CD14-positive monocyte (primary cell): ENCODE data around the gene DYNC1I1. TPM values are rescaled to one million over a fixed set of nuclear protein-coding genes. Genes with fewer than 3 reads are reported as not detected.

ENCODE experiments used
- DNase-seq, 3 donors: peaks; one replicate each; pipeline ENCODE4 v3.0.0-alpha.2; 2011 to 2022
- H2AFZ ChIP-seq: 2 replicates; pipeline ENCODE4 v1.6.0; 2012; ENCODE audit warnings: mild to moderate bottlenecking, low read depth, low read length, inconsistent platforms; ENCODE audit not compliant: insufficient read depth, poor library complexity, severe bottlenecking
- H3K27ac ChIP-seq, 2 donors: 1 replicate in 1 of 2; 2 replicates in 1 of 2; pipeline ENCODE4 v1.5.1; 2012 to 2013; ENCODE audit warnings: low read length in 2 of 2, control low read depth in 1 of 2, inconsistent platforms in 1 of 2, low read depth in 1 of 2, mild to moderate bottlenecking in 1 of 2
- H3K27me3 ChIP-seq, 2 donors: one replicate each; pipeline versions ENCODE4 v1.6.0 to v1.6.1; 2011 to 2013; ENCODE audit warnings: low read length in 2 of 2; ENCODE audit not compliant: control insufficient read depth in 2 of 2, insufficient read depth in 2 of 2
- H3K36me3 ChIP-seq, 2 donors: replicated peaks in 1 of 2; 1 replicate in 1 of 2; 2 replicates in 1 of 2; pipeline versions ENCODE4 v1.5.1 to v1.6.1; 2012 to 2013; ENCODE audit warnings: low read length in 2 of 2, control low read depth in 1 of 2, inconsistent platforms in 1 of 2, mild to moderate bottlenecking in 1 of 2; ENCODE audit not compliant: insufficient read depth in 2 of 2, control insufficient read depth in 1 of 2
- H3K4me1 ChIP-seq, 2 donors: 1 replicate in 1 of 2; 2 replicates in 1 of 2; pipeline versions ENCODE4 v1.5.1 to v1.6.1; 2012 to 2013; ENCODE audit warnings: low read length in 2 of 2, control low read depth in 1 of 2, inconsistent platforms in 1 of 2, mild to moderate bottlenecking in 1 of 2, moderate library complexity in 1 of 2; ENCODE audit not compliant: insufficient read depth in 2 of 2, control insufficient read depth in 1 of 2
- H3K4me2 ChIP-seq: replicated peaks from 2 replicates; pipeline ENCODE3; 2012; ENCODE audit warnings: low read length, moderate library complexity, mild to moderate bottlenecking; ENCODE audit not compliant: poor library complexity, severe bottlenecking; ENCODE audit errors: extremely low read depth
- H3K4me3 ChIP-seq, 3 experiments: fragments of 200-600 bp in 1 of 3; sonication (generic) in 1 of 3; replicated peaks in 1 of 3; 1 replicate in 2 of 3; 2 replicates in 1 of 3; pipeline ENCODE4 v1.5.1; 2011 to 2013; ENCODE audit warnings: low read length in 3 of 3, mild to moderate bottlenecking in 3 of 3, control low read depth in 2 of 3, low read depth in 2 of 3, inconsistent platforms in 1 of 3, moderate library complexity in 1 of 3
- H3K79me2 ChIP-seq: 2 replicates; pipeline ENCODE4 v1.6.0; 2012; ENCODE audit warnings: mild to moderate bottlenecking, control low read depth, inconsistent platforms, low read length, moderate library complexity; ENCODE audit not compliant: insufficient read depth
- H3K9ac ChIP-seq: 2 replicates; pipeline ENCODE4 v1.6.0; 2017; ENCODE audit warnings: low read length, mild to moderate bottlenecking; ENCODE audit not compliant: insufficient read depth, poor library complexity, severe bottlenecking
- H3K9me3 ChIP-seq, 2 donors: replicated peaks in 1 of 2; 1 replicate in 1 of 2; 2 replicates in 1 of 2; pipeline versions ENCODE4 v1.5.1 to v1.6.1; 2012 to 2013; ENCODE audit warnings: low read length in 2 of 2, control low read depth in 1 of 2; ENCODE audit not compliant: control insufficient read depth in 1 of 2, insufficient read depth in 1 of 2
- H4K20me1 ChIP-seq: 2 replicates; pipeline ENCODE4 v1.6.0; 2012; ENCODE audit warnings: mild to moderate bottlenecking, low read length, control low read depth, moderate library complexity; ENCODE audit not compliant: insufficient read depth
- H3K27ac Mint-ChIP-seq, 7 donors: one replicate each; pipeline ENCODE4 v1.8.0; 2020; ENCODE audit warnings: mild to moderate bottlenecking in 7 of 7, mixed read lengths in 7 of 7, moderate library complexity in 6 of 7, inconsistent platforms in 2 of 7
- H3K27me3 Mint-ChIP-seq, 3 donors: one replicate each; pipeline ENCODE4 v1.8.0; 2021 to 2022; ENCODE audit warnings: low read depth in 3 of 3, mild to moderate bottlenecking in 3 of 3, mixed read lengths in 3 of 3, moderate library complexity in 3 of 3, inconsistent platforms in 1 of 3
- H3K36me3 Mint-ChIP-seq, 2 donors: one replicate each; pipeline ENCODE4 v1.8.0; 2020; ENCODE audit warnings: mixed read lengths in 2 of 2, inconsistent platforms in 1 of 2, mild to moderate bottlenecking in 1 of 2
- H3K4me1 Mint-ChIP-seq: one replicate; pipeline ENCODE4 v1.8.0; 2020; ENCODE audit warnings: mild to moderate bottlenecking, mixed read lengths
- H3K4me3 Mint-ChIP-seq, 2 donors: one replicate each; pipeline ENCODE4 v1.8.0; 2020; ENCODE audit warnings: mild to moderate bottlenecking in 2 of 2, mixed read lengths in 2 of 2, moderate library complexity in 1 of 2
- H3K9me3 Mint-ChIP-seq, 7 donors: one replicate each; pipeline ENCODE4 v1.8.0; 2020 to 2022; ENCODE audit warnings: mixed read lengths in 7 of 7, mild to moderate bottlenecking in 6 of 7, moderate library complexity in 6 of 7, inconsistent platforms in 2 of 7
- intact Hi-C, 2 donors: fragments of 100-400 bp; cut with micrococcal nuclease; formaldehyde crosslinking; loops; one replicate each; pipeline versions ENCODE4 v1.15.0 to v1.15.1; 2023
- polyA plus RNA-seq, 3 donors: library from polyadenylated mRNA; depleted of rRNA in 1 of 3; unstranded in 2 of 3; stranded (reverse) in 1 of 3; fragments of 300-500 nt in 2 of 3; fragments of >200 nt in 1 of 3; fragmentation: Illumina TruSeq in 2 of 3; gene quantifications; 1 replicate in 2 of 3; 2 replicates in 1 of 3; pipeline ENCODE4 v1.2.3, GENCODE V29; 2012 to 2021
- TF ChIP-seq, protein P1 (sequence below): fragments of 200-600 bp; IDR thresholded peaks from one replicate; pipeline ENCODE4 v1.8.0; 2022; ENCODE audit warnings: antibody characterized with exemption, mild to moderate bottlenecking

The DYNC1I1 gene
- polyA plus RNA-seq, 3 donors: not detected

- DNase-seq: no peak
- no peaks in the 10 kb centered on the region for H3K36me3 Mint-ChIP-seq
- Histone ChIP-seq H3K27ac (no peak overlapping the region), H3K4me3 (no peak overlapping the region), H3K9ac (no peak overlapping the region), H3K9me3 (no peaks in the 10 kb centered on the region), H3K27me3 (no peaks in the 10 kb centered on the region), H4K20me1 (no peaks in the 10 kb centered on the region), H3K4me1 (no peaks in the 10 kb centered on the region), H2AFZ (no peak overlapping the region), H3K79me2 (no peaks in the 10 kb centered on the region), H3K36me3 (no peaks in the 10 kb centered on the region), H3K4me2 (no peak overlapping the region)
- intact Hi-C loops: no loop called here
- H3K27ac Mint-ChIP-seq: no peak overlapping the region
- peaks cover 0 to 8% (median 1%) of the 10 kb centered on the region in 7 donors for H3K9me3 Mint-ChIP-seq
- H3K4me3 Mint-ChIP-seq: no peak overlapping the region
- H3K4me1 Mint-ChIP-seq: no peaks in the 10 kb centered on the region
- peaks cover 0 to 3% (median 1%) of the 10 kb centered on the region in 3 donors for H3K27me3 Mint-ChIP-seq
- TF ChIP-seq, protein P1, sequence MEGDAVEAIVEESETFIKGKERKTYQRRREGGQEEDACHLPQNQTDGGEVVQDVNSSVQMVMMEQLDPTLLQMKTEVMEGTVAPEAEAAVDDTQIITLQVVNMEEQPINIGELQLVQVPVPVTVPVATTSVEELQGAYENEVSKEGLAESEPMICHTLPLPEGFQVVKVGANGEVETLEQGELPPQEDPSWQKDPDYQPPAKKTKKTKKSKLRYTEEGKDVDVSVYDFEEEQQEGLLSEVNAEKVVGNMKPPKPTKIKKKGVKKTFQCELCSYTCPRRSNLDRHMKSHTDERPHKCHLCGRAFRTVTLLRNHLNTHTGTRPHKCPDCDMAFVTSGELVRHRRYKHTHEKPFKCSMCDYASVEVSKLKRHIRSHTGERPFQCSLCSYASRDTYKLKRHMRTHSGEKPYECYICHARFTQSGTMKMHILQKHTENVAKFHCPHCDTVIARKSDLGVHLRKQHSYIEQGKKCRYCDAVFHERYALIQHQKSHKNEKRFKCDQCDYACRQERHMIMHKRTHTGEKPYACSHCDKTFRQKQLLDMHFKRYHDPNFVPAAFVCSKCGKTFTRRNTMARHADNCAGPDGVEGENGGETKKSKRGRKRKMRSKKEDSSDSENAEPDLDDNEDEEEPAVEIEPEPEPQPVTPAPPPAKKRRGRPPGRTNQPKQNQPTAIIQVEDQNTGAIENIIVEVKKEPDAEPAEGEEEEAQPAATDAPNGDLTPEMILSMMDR: no peak
These were observed 332.6 kb downstream of the DYNC1I1 start for GRCh38 chr7:96104984-96105383.

DNA sequence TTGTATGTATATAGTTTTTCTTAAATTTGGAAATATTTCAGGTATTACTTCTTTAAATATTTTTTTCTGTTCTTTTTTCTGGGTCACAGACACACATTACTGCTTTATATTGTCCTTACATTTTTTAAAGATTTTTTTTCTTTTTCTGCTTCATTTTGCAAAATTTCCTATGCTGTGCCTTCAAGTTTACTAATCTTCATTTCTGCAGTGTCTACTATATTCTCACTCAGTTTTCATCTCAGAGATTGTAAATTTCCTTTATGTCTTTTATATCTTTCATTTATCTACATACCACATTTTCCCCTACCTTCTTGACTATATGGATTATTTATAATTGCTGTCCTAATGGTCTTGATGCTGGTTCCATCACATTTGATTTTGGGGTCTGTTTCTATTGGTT, 339.1 kb downstream of the DYNC1I1 start:
- H3K4me3 Mint-ChIP-seq: no peak overlapping the region

More for the DNA sequence above, 339.1 kb downstream of the DYNC1I1 start:
- TF ChIP-seq, protein P1: no peak
- Histone ChIP-seq H3K4me2 (no peak overlapping the region), H2AFZ (no peak overlapping the region), H3K27ac (no peak overlapping the region), H3K9me3 (peaks cover 0 to 4% of the 10 kb centered on the region in 2 donors), H3K9ac (no peak overlapping the region), H4K20me1 (no peaks in the 10 kb centered on the region), H3K79me2 (no peaks in the 10 kb centered on the region), H3K27me3 (no peaks in the 10 kb centered on the region), H3K36me3 (no peaks in the 10 kb centered on the region), H3K4me3 (no peak overlapping the region), H3K4me1 (no peaks in the 10 kb centered on the region)
- Mint-ChIP-seq H3K27ac (no peak overlapping the region), H3K4me1 (no peaks in the 10 kb centered on the region), H3K36me3 (no peaks in the 10 kb centered on the region), H3K9me3 (peaks cover 6 to 16% (median 11%) of the 10 kb centered on the region in 7 donors), H3K27me3 (peaks cover 1 to 4% (median 3%) of the 10 kb centered on the region in 3 donors)
- DNase-seq: no peak
- intact Hi-C loops: no loop called here
